Stomach smooth muscle (tissue), 2 donors: Measurements from ENCODE around the gene LY6G6D.
"Not testable (repeated sequence)": the region's sequence is repeated elsewhere in the genome, so short reads cannot be mapped to it uniquely, and the experiment has no call there.

ENCODE experiments used
- H3K27ac ChIP-seq: one replicate; pipeline ENCODE4 v1.7.0; 2013; ENCODE audit warnings: mild to moderate bottlenecking, low read length, inconsistent platforms
- H3K27me3 ChIP-seq, 2 donors: one replicate each; pipeline ENCODE4 v1.7.0; 2013; ENCODE audit warnings: low read length in 2 of 2; ENCODE audit not compliant: insufficient read depth in 2 of 2, control insufficient read depth in 1 of 2
- H3K36me3 ChIP-seq, 2 donors: one replicate each; pipeline ENCODE4 v1.7.0; 2013; ENCODE audit warnings: low read length in 2 of 2; ENCODE audit not compliant: control insufficient read depth in 2 of 2, insufficient read depth in 2 of 2
- H3K4me1 ChIP-seq: one replicate; pipeline ENCODE4 v1.7.0; 2013; ENCODE audit warnings: low read length; ENCODE audit not compliant: control insufficient read depth, insufficient read depth
- H3K4me3 ChIP-seq, 2 donors: one replicate each; pipeline ENCODE4 v1.7.0; 2013; ENCODE audit warnings: low read length in 2 of 2
- H3K9ac ChIP-seq, 2 donors: one replicate each; pipeline ENCODE4 v1.7.0; 2013; ENCODE audit warnings: low read length in 2 of 2, mild to moderate bottlenecking in 1 of 2
- H3K9me3 ChIP-seq, 2 donors: one replicate each; pipeline ENCODE4 v1.7.0; 2013; ENCODE audit warnings: low read length in 2 of 2; ENCODE audit not compliant: control insufficient read depth in 2 of 2
- donor health status: healthy.
- donor health status: Pancreatic carcinoma.

LY6G6D gene

GRCh38 chr6:31709157-31709556 lies 6.0 kb upstream of the LY6G6D start:
- H3K27me3 ChIP-seq: not testable (repeated sequence)

GRCh38 chr6:31710523-31711219 lies 4.5 kb upstream of the LY6G6D start:
- no peaks in the 10 kb centered on the region for H3K9me3 ChIP-seq
- H3K27me3 ChIP-seq: peaks cover 0 to 2% of the 10 kb centered on the region in 2 donors
- H3K36me3 ChIP-seq: no peaks in the 10 kb centered on the region
- H3K4me3 ChIP-seq: no peak overlapping the region
- H3K4me1 ChIP-seq: peaks cover 7% of the 10 kb centered on the region
- H3K9ac ChIP-seq: no peak overlapping the region
- no peak overlapping the region for H3K27ac ChIP-seq

More at GRCh38 chr6:31709157-31709556, 6.0 kb upstream of the LY6G6D start:
- not testable (repeated sequence) for H3K9me3 ChIP-seq, H3K4me1 ChIP-seq, H3K36me3 ChIP-seq, H3K9ac ChIP-seq, H3K27ac ChIP-seq, H3K4me3 ChIP-seq

- H3K4me1 ChIP-seq: peaks cover 7% of the 10 kb centered on the region
- H3K36me3 ChIP-seq: no peaks in the 10 kb centered on the region
- H3K9me3 ChIP-seq: no peaks in the 10 kb centered on the region
- H3K27ac ChIP-seq: no peak overlapping the region
- peaks cover 0 to 2% of the 10 kb centered on the region in 2 donors for H3K27me3 ChIP-seq
- no peak overlapping the region for H3K9ac ChIP-seq
- H3K4me3 ChIP-seq: no peak overlapping the region
Measured at GRCh38 chr6:31711233-31711632, 3.9 kb upstream of the LY6G6D start.

DNA sequence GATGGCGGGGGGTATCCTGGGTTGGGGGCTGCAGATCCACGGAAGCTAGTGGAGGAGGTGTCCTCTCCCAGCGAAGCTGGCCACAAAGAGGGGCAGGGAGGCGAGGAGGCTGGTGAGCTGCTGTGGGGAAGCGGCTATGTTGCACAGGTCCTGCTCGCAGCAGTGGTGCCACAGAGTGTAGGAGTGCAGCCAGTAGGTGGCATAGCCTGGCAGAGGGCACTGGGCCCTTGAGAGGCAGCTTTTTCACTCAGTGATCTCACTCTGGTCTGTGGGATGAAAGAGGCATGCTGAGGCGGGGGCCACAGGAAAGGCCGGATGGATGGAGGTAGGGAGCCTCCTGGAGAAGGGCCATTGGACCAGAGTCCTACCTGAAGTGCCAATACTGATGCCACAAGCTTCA lies 2.9 kb upstream of the LY6G6D start:
- no peaks in the 10 kb centered on the region for H3K9me3 ChIP-seq
- H3K27ac ChIP-seq: no peak overlapping the region
- H3K9ac ChIP-seq: no peak overlapping the region
- H3K27me3 ChIP-seq: peaks cover 0 to 2% of the 10 kb centered on the region in 2 donors
- H3K36me3 ChIP-seq: no peaks in the 10 kb centered on the region
- H3K4me3 ChIP-seq: no peak overlapping the region
- peaks cover 7% of the 10 kb centered on the region for H3K4me1 ChIP-seq

GRCh38 chr6:31713465-31713864 lies 1.7 kb upstream of the LY6G6D start:
- Histone ChIP-seq H3K27ac (no peak overlapping the region), H3K4me1 (peaks cover 7% of the 10 kb centered on the region)

GRCh38 chr6:31713991-31714684 lies 1.0 kb upstream of the LY6G6D start:
- peaks cover 0 to 2% of the 10 kb centered on the region in 2 donors for H3K27me3 ChIP-seq
- no peak overlapping the region for H3K27ac ChIP-seq
- peaks cover 7% of the 10 kb centered on the region for H3K4me1 ChIP-seq
- H3K9ac ChIP-seq: no peak overlapping the region
- H3K4me3 ChIP-seq: no peak overlapping the region
- no peaks in the 10 kb centered on the region for H3K9me3 ChIP-seq
- no peaks in the 10 kb centered on the region for H3K36me3 ChIP-seq

More at GRCh38 chr6:31713465-31713864, 1.7 kb upstream of the LY6G6D start:
- H3K27me3 ChIP-seq: peaks cover 0 to 2% of the 10 kb centered on the region in 2 donors
- no peak overlapping the region for H3K9ac ChIP-seq
- H3K9me3 ChIP-seq: no peaks in the 10 kb centered on the region
- H3K4me3 ChIP-seq: no peak overlapping the region
- H3K36me3 ChIP-seq: no peaks in the 10 kb centered on the region

GRCh38 chr6:31717499-31718222 lies 2.5 kb downstream of the LY6G6D start:
- Histone ChIP-seq H3K9me3 (no peaks in the 10 kb centered on the region), H3K4me1 (peaks cover 7% of the 10 kb centered on the region), H3K27ac (no peak overlapping the region)

GRCh38 chr6:31718265-31718664 lies 3.1 kb downstream of the LY6G6D start:
- Histone ChIP-seq H3K4me3 (no peak overlapping the region), H3K4me1 (peaks cover 7% of the 10 kb centered on the region), H3K36me3 (no peaks in the 10 kb centered on the region), H3K9me3 (no peaks in the 10 kb centered on the region), H3K27me3 (no peaks in the 10 kb centered on the region), H3K9ac (no peak overlapping the region), H3K27ac (no peak overlapping the region)

More at GRCh38 chr6:31717499-31718222, 2.5 kb downstream of the LY6G6D start:
- Histone ChIP-seq H3K27me3 (no peaks in the 10 kb centered on the region), H3K9ac (no peak overlapping the region), H3K4me3 (no peak overlapping the region), H3K36me3 (no peaks in the 10 kb centered on the region)

DNA sequence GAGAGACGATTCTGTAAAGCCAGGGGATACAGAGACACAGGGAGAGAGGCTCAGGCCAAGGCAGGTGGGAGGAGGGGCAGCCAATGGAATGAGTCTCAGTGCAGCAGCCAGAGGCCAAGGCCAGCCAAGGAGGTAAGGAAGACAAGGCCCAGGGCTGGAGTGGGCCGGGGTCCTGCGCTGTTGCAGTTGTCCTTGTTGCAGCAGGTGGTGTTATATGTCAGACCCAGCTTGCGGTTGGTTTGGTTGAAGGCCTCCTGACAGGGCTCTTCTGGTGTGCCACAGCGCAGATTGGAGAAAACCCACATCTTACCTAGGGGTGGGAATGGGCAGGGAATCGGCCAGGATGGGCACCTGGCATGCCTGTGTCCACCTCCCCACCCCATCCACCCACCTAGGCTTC lies 3.9 kb downstream of the LY6G6D start:
- peaks cover 7% of the 10 kb centered on the region for H3K4me1 ChIP-seq
- no peak overlapping the region for H3K9ac ChIP-seq
- no peaks in the 10 kb centered on the region for H3K27me3 ChIP-seq
- no peaks in the 10 kb centered on the region for H3K9me3 ChIP-seq
- no peaks in the 10 kb centered on the region for H3K36me3 ChIP-seq
- H3K4me3 ChIP-seq: no peak overlapping the region
- no peak overlapping the region for H3K27ac ChIP-seq

- H3K9me3 ChIP-seq: no peaks in the 10 kb centered on the region
- H3K9ac ChIP-seq: no peak overlapping the region
- H3K27me3 ChIP-seq: no peaks in the 10 kb centered on the region
- H3K4me3 ChIP-seq: no peak overlapping the region
- H3K27ac ChIP-seq: no peak overlapping the region
- peaks cover 3% of the 10 kb centered on the region for H3K4me1 ChIP-seq
- H3K36me3 ChIP-seq: peaks cover 0 to 2% of the 10 kb centered on the region in 2 donors
Measured at GRCh38 chr6:31720196-31720770, 5.1 kb downstream of the LY6G6D start.
